Body of pancreas (tissue), 4 donors: ENCODE results near the gene NAXE.

Source experiments
- POLR2A ChIP-seq, 3 donors: fragments of 450-650 bp; IDR thresholded peaks; one replicate each; pipeline ENCODE4 v1.6.1; 2016; ENCODE audit warnings: antibody characterized with exemption in 3 of 3, mild to moderate bottlenecking in 2 of 3
- TF ChIP-seq, protein P1 (sequence below), 7 experiments: fragments of 450-650 bp in 4 of 7; fragments of 200-600 bp in 3 of 7; sonication (generic) in 3 of 7; IDR thresholded peaks; one replicate each; pipeline ENCODE4 v1.5.1; 2016 to 2019; ENCODE audit warnings: antibody characterized with exemption in 7 of 7

DNA sequence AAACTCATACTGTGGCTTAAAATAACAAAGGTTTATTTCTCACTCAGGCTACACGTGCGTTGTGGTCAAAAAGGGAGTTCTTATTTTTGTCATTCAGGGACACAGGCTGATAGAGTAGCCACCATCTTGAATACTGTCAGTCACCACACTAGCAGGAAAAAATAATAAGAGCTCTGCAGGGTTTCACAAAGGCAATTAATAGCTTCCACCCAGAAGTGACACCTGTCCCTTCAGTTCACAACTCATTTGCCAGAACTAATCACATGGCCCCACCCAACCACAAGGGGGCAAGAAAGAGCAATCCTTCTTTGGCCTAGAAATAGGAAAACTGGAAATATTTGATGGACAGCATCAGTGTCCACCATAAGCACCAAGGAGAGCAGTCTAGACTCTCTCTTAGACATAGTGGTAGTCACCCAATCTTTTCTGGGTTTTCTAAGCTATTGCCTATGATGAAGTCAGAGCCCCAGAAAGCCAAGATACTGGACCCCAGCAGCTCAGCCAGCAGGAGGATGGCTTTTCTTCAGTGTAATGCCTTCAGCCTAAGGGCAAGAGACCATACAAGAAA is 35.8 kb downstream of the NAXE start:
- TF ChIP-seq, protein P1, sequence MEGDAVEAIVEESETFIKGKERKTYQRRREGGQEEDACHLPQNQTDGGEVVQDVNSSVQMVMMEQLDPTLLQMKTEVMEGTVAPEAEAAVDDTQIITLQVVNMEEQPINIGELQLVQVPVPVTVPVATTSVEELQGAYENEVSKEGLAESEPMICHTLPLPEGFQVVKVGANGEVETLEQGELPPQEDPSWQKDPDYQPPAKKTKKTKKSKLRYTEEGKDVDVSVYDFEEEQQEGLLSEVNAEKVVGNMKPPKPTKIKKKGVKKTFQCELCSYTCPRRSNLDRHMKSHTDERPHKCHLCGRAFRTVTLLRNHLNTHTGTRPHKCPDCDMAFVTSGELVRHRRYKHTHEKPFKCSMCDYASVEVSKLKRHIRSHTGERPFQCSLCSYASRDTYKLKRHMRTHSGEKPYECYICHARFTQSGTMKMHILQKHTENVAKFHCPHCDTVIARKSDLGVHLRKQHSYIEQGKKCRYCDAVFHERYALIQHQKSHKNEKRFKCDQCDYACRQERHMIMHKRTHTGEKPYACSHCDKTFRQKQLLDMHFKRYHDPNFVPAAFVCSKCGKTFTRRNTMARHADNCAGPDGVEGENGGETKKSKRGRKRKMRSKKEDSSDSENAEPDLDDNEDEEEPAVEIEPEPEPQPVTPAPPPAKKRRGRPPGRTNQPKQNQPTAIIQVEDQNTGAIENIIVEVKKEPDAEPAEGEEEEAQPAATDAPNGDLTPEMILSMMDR (IDR thresholded peaks at IDR 0.05), result peak; percentile 17 to 68 (median 61)
- no peak for TF ChIP-seq POLR2A (IDR thresholded peaks at IDR 0.05)
